ENCODE data around the gene KDM7A.

DNA sequence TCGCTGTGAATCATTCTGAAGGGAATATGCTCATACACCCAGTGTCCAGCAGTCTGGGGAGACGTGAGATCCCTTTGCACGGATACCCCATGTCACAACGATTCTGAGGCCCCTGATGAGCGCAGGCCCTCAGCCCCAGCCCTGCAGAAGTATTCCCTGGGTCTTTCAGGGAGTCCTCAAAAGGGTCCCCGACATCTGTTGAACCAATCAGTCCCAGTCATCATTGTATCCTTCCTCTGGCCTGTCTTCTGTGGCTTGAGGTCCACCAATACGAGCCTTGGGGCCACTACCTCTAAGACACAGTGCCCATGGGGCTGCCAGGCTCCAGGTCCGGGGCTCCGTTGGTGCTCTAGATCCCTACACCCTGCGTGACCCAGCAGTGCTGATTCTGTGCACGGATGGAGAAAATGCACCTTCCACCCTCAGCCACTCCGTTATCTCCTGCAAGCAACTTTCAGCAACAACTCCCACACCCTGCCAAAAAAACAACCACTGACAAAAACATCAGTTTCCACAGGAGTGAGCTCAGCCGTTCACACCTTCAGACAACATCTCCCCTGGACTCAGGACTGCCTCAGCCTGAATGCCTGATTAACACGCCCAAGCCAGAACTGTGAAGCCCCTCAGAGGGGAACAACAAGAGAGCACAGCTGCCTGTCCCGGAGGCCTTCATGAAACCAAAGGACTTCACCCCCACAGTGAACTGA lies 46.9 kb upstream of the KDM7A start:
- no peak for TF ChIP-seq EZH2phosphoT487 (IDR thresholded peaks at IDR 0.05; ENCODE audit: borderline replicate concordance, low read depth, low read length)
- TF ChIP-seq, protein P1, sequence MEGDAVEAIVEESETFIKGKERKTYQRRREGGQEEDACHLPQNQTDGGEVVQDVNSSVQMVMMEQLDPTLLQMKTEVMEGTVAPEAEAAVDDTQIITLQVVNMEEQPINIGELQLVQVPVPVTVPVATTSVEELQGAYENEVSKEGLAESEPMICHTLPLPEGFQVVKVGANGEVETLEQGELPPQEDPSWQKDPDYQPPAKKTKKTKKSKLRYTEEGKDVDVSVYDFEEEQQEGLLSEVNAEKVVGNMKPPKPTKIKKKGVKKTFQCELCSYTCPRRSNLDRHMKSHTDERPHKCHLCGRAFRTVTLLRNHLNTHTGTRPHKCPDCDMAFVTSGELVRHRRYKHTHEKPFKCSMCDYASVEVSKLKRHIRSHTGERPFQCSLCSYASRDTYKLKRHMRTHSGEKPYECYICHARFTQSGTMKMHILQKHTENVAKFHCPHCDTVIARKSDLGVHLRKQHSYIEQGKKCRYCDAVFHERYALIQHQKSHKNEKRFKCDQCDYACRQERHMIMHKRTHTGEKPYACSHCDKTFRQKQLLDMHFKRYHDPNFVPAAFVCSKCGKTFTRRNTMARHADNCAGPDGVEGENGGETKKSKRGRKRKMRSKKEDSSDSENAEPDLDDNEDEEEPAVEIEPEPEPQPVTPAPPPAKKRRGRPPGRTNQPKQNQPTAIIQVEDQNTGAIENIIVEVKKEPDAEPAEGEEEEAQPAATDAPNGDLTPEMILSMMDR (conservative IDR thresholded peaks at IDR 0.05; ENCODE audit: low read length) = no peak

Data from OCI-LY7 (cell line).